H1 (cell line): Measurements from ENCODE around the gene FHIT. TPM values are rescaled to one million over a fixed set of nuclear protein-coding genes. Genes with fewer than 3 reads are reported as not detected.
"Not testable (repeated sequence)": the region's sequence is repeated elsewhere in the genome, so short reads cannot be mapped to it uniquely, and the experiment has no call there.

Source experiments
- CTCF ChIA-PET: fragments of 300-600 bp; sonication (Branson Sonifier 250); formaldehyde crosslinking; loops from one replicate; lab custom pipeline; 2021; ENCODE audit not compliant: partially characterized antibody; lab: Charles Lee
- POLR2A ChIA-PET: fragments of 300-600 bp; sonication (Branson Sonifier 250); formaldehyde crosslinking; loops from one replicate; lab custom pipeline; 2021; ENCODE audit warnings: inconsistent platforms; ENCODE audit not compliant: partially characterized antibody; lab: Charles Lee
- DNase-seq, 2 experiments: peaks; one replicate each; pipeline versions ENCODE4 v3.0.0 to v3.0.0-alpha.2; 2010 to 2022; ENCODE audit warnings: low spot score in 2 of 2, low read depth in 1 of 2, mixed read lengths in 1 of 2
- FAIRE-seq: peaks from 2 replicates; lab custom pipeline; 2011; peaks lifted over from hg19 to GRCh38; lab: Jason Lieb, UNC
- H2AFZ ChIP-seq: 2 replicates; pipeline ENCODE4 v1.8.1; 2012; ENCODE audit warnings: low read length, inconsistent platforms
- H2AK5ac ChIP-seq: 2 replicates; pipeline ENCODE4 v1.6.1; 2013; ENCODE audit warnings: low read depth, low read length
- H2BK120ac ChIP-seq: replicated peaks from 2 replicates; pipeline ENCODE3; 2013; ENCODE audit warnings: low read depth, low read length, inconsistent platforms
- H2BK12ac ChIP-seq: 2 replicates; pipeline ENCODE4 v1.6.1; 2013; ENCODE audit warnings: low read depth, low read length
- H2BK15ac ChIP-seq: 2 replicates; pipeline ENCODE4 v1.6.1; 2013; ENCODE audit warnings: low read length
- H2BK20ac ChIP-seq: 2 replicates; pipeline ENCODE4 v1.6.1; 2013; ENCODE audit warnings: low read length
- H2BK5ac ChIP-seq: 2 replicates; pipeline ENCODE4 v1.6.1; 2013; ENCODE audit warnings: low read depth, low read length
- H3K14ac ChIP-seq: 2 replicates; pipeline ENCODE4 v1.6.1; 2013; ENCODE audit warnings: inconsistent platforms; ENCODE audit not compliant: insufficient read length
- H3K18ac ChIP-seq: 2 replicates; pipeline ENCODE4 v1.6.1; 2013; ENCODE audit warnings: low read length; ENCODE audit errors: extremely low read depth
- H3K23ac ChIP-seq: 2 replicates; pipeline ENCODE4 v1.6.1; 2013; ENCODE audit warnings: inconsistent platforms; ENCODE audit not compliant: insufficient read length
- H3K23me2 ChIP-seq: 2 replicates; pipeline ENCODE4 v1.6.1; 2013; ENCODE audit warnings: low read depth, low read length
- H3K27ac ChIP-seq: 2 replicates; pipeline ENCODE4 v1.6.1; 2011; ENCODE audit warnings: low read depth, low read length, inconsistent platforms
- H3K27me3 ChIP-seq, 4 experiments: replicated peaks in 1 of 4; 1 replicate in 1 of 4; 2 replicates in 3 of 4; pipeline versions ENCODE4 v1.6.1 to v1.8.1; 2011 to 2013; ENCODE audit warnings: low read length in 3 of 4, mild to moderate bottlenecking in 3 of 4, inconsistent platforms in 2 of 4, mixed read lengths in 2 of 4, moderate library complexity in 1 of 4; ENCODE audit not compliant: control insufficient read depth in 3 of 4, insufficient read depth in 3 of 4; ENCODE audit errors: extremely low read depth in 1 of 4
- H3K36me3 ChIP-seq, 4 experiments: 2 replicates each; pipeline versions ENCODE4 v1.6.1 to v1.8.1; 2011 to 2013; ENCODE audit warnings: mild to moderate bottlenecking in 4 of 4, low read length in 3 of 4, moderate library complexity in 2 of 4, control low read depth in 1 of 4, inconsistent platforms in 1 of 4; ENCODE audit not compliant: insufficient read depth in 4 of 4, control insufficient read depth in 2 of 4
- H3K4ac ChIP-seq: replicated peaks from 2 replicates; pipeline ENCODE3; 2013; ENCODE audit warnings: low read length, low read depth, mixed read lengths, inconsistent platforms; ENCODE audit not compliant: insufficient read length
- H3K4me1 ChIP-seq, 4 experiments: replicated peaks in 1 of 4; 1 replicate in 1 of 4; 2 replicates in 3 of 4; pipeline versions ENCODE4 v1.6.1 to v1.8.1; 2011 to 2013; ENCODE audit warnings: low read length in 3 of 4, inconsistent platforms in 2 of 4, mixed read lengths in 1 of 4; ENCODE audit not compliant: insufficient read depth in 4 of 4, control insufficient read depth in 3 of 4
- H3K4me2 ChIP-seq, 2 experiments: 2 replicates each; pipeline versions ENCODE4 v1.6.1 to v1.8.1; 2011 to 2013; ENCODE audit warnings: low read depth in 2 of 2, low read length in 2 of 2, control low read depth in 1 of 2, inconsistent platforms in 1 of 2, mild to moderate bottlenecking in 1 of 2; ENCODE audit not compliant: insufficient read depth in 1 of 2
- H3K4me3 ChIP-seq, 4 experiments: fragments of 200-600, 300-600 bp in 1 of 4; sonication (generic), shearing (Covaris generic), sonication (Bioruptor Twin) in 1 of 4; 2 replicates each; pipeline versions ENCODE4 v1.5.1 to v1.8.1; 2011 to 2016; ENCODE audit warnings: low read length in 4 of 4, low read depth in 3 of 4, control low read depth in 2 of 4, inconsistent platforms in 2 of 4, mild to moderate bottlenecking in 2 of 4, mixed read lengths in 1 of 4, moderate library complexity in 1 of 4; ENCODE audit not compliant: insufficient read depth in 2 of 4; ENCODE audit errors: extremely low read depth in 1 of 4
- H3K56ac ChIP-seq: replicated peaks from 2 replicates; pipeline ENCODE3; 2013; ENCODE audit warnings: low read depth, mild to moderate bottlenecking, mixed read lengths, low read length, inconsistent platforms; ENCODE audit not compliant: insufficient read length
- H3K79me1 ChIP-seq: 2 replicates; pipeline ENCODE4 v1.6.1; 2013; ENCODE audit warnings: low read depth, low read length, control low read depth
- H3K79me2 ChIP-seq, 2 experiments: 2 replicates each; pipeline versions ENCODE4 v1.6.1 to v1.8.1; 2012 to 2013; ENCODE audit warnings: low read length in 2 of 2, mild to moderate bottlenecking in 2 of 2, inconsistent platforms in 1 of 2; ENCODE audit not compliant: insufficient read depth in 2 of 2, control insufficient read depth in 1 of 2
- H3K9ac ChIP-seq, 4 experiments: replicated peaks in 1 of 4; 1 replicate in 1 of 4; 2 replicates in 3 of 4; pipeline versions ENCODE4 v1.6.1 to v1.8.1; 2011 to 2013; ENCODE audit warnings: low read depth in 3 of 4, low read length in 3 of 4, control low read depth in 2 of 4, mild to moderate bottlenecking in 2 of 4, moderate library complexity in 2 of 4, inconsistent platforms in 1 of 4; ENCODE audit errors: extremely low read depth in 1 of 4
- H3K9me3 ChIP-seq, 2 experiments: 2 replicates each; pipeline versions ENCODE4 v1.6.1 to v1.8.1; 2012 to 2013; ENCODE audit warnings: mild to moderate bottlenecking in 2 of 2, moderate library complexity in 2 of 2, control low read depth in 1 of 2, inconsistent platforms in 1 of 2, low read depth in 1 of 2, low read length in 1 of 2, mixed read lengths in 1 of 2; ENCODE audit not compliant: insufficient read depth in 2 of 2
- H4K20me1 ChIP-seq, 2 experiments: replicated peaks in 1 of 2; 2 replicates each; pipeline versions ENCODE3 to v1.8.1; 2011 to 2013; ENCODE audit warnings: inconsistent platforms in 2 of 2, low read length in 2 of 2, mild to moderate bottlenecking in 1 of 2; ENCODE audit not compliant: insufficient read depth in 2 of 2, control insufficient read depth in 1 of 2
- H4K5ac ChIP-seq: 2 replicates; pipeline ENCODE4 v1.6.1; 2013; ENCODE audit warnings: low read length, low read depth, mixed read lengths, inconsistent platforms; ENCODE audit not compliant: insufficient read length
- H4K8ac ChIP-seq: 2 replicates; pipeline ENCODE4 v1.8.0; 2013; ENCODE audit warnings: mild to moderate bottlenecking, moderate library complexity, low read length, inconsistent platforms; ENCODE audit not compliant: insufficient read depth; ENCODE audit errors: extremely low read depth
- H4K91ac ChIP-seq: replicated peaks from 2 replicates; pipeline ENCODE3; 2013; ENCODE audit warnings: low read length, mixed read lengths, inconsistent platforms; ENCODE audit not compliant: insufficient read length
- RAD21 ChIP-seq, 2 experiments: IDR thresholded peaks in 1 of 2; conservative IDR thresholded peaks in 1 of 2; 2 replicates each; pipeline ENCODE4 v1.6.1; 2011; ENCODE audit warnings: low read depth in 2 of 2, low read length in 2 of 2, improper control_type of control experiment in 1 of 2, inconsistent platforms in 1 of 2, mild to moderate bottlenecking in 1 of 2, moderate library complexity in 1 of 2
- WGBS, 2 experiments: shearing (Covaris generic) in 1 of 2; methylation state at CpG; one replicate each; pipeline versions ENCODE4 v1.1.6 to v1.1.7; 2013 to 2015; ENCODE audit warnings: low lambda C conversion rate in 2 of 2, mixed read lengths in 2 of 2, inconsistent platforms in 1 of 2, low coverage in 1 of 2, missing lambda C conversion rate in 1 of 2; ENCODE audit not compliant: insufficient replicate concordance in 2 of 2, insufficient coverage in 1 of 2, insufficient read length in 1 of 2; ENCODE audit errors: extremely low coverage in 1 of 2, missing lambda C conversion rate in 1 of 2; 5-methylcytosine and 5-hydroxymethylcytosine counted together
- polyA plus RNA-seq, 7 experiments: library from polyadenylated mRNA; depleted of rRNA in 3 of 7; stranded (reverse) in 5 of 7; unstranded in 2 of 7; fragments of >200 nt in 5 of 7; fragments of 200-250 nt in 2 of 7; gene quantifications; 1 replicate in 5 of 7; 2 replicates in 1 of 7; 4 replicates in 1 of 7; pipeline versions ENCODE4 v1.2.1 to v1.2.3, GENCODE V29; 2011 to 2013; ENCODE audit warnings: missing spikeins in 2 of 7, mixed read lengths in 2 of 7
- total RNA-seq: library from RNA; stranded (reverse); fragmentation: NEBNext Ultra II Directional; extraction: Animal tissue kit (Norgen Biotek cat#: 25700); gene quantifications from 2 replicates; pipeline ENCODE4 v1.2.1, GENCODE V29; 2021

The FHIT gene
- total and polyA plus RNA-seq, 2 of the 8 experiments (the other 6 are each of a cell fraction or from before 2014, with no cell fraction given), result 1.2 to 3.2 TPM

GRCh38 chr3:59934560-59934959, 1316.7 kb downstream of the FHIT start:
- FAIRE-seq, H3K9me3 ChIP-seq, H2AK5ac ChIP-seq, H3K4ac ChIP-seq, H4K91ac ChIP-seq, DNase-seq, H2BK20ac ChIP-seq, H2BK12ac ChIP-seq, H3K23me2 ChIP-seq, H3K4me3 ChIP-seq, H3K79me2 ChIP-seq, POLR2A ChIA-PET, H2BK15ac ChIP-seq, H3K36me3 ChIP-seq, H3K4me2 ChIP-seq, H3K79me1 ChIP-seq, H4K20me1 ChIP-seq, H3K9ac ChIP-seq, H4K5ac ChIP-seq, H3K23ac ChIP-seq, H3K56ac ChIP-seq, H2BK5ac ChIP-seq, H2AFZ ChIP-seq, H2BK120ac ChIP-seq, H3K27ac ChIP-seq, H4K8ac ChIP-seq, H3K4me1 ChIP-seq, H3K18ac ChIP-seq, H3K14ac ChIP-seq, H3K27me3 ChIP-seq: not testable (repeated sequence)
- CTCF ChIA-PET, result interaction anchor here (0.8 to 1.8 kb wide), 5 partner anchors 8 to 808 kb away, joined by 3 to 4 read pairs (median 3); no protein-coding TSS in a partner anchor
- 88% methylated on average over 2 of the region's 2 CpGs; no CpG with 5 or more reads in 1 of the 2 experiments for WGBS, 2 experiments
- 0 out of 4 replicates have a peak, but pooled peaks have one; percentile 9 to 10 for TF ChIP-seq RAD21 (IDR thresholded peaks at IDR 0.05 in 1 of 2, conservative IDR thresholded peaks at IDR 0.05 in 1 of 2; ENCODE audit: low read depth in 2 of 2, low read length in 2 of 2)
